Measurements from ENCODE around the gene PTBP3.
A peak's percentile ranks its signal among the peaks of the same experiment; 100 is the strongest.
"Not testable (repeated sequence)": the region's sequence is repeated elsewhere in the genome, so short reads cannot be mapped to it uniquely, and the experiment has no call there.

The PTBP3 gene

GRCh38 chr9:112194969-112195431, 138.4 kb downstream of the PTBP3 start:
- no peak for DNase-seq

- no peak for DNase-seq
Observed at GRCh38 chr9:112193572-112194288, 139.7 kb downstream of the PTBP3 start.

GRCh38 chr9:112190320-112190719, 143.1 kb downstream of the PTBP3 start:
- not testable (repeated sequence) for DNase-seq

- no peak for DNase-seq
Observed at GRCh38 chr9:112188884-112189283, 144.5 kb downstream of the PTBP3 start.

GRCh38 chr9:112187404-112187803, 146.0 kb downstream of the PTBP3 start:
- no peak for DNase-seq

- no peak for DNase-seq
Observed at GRCh38 chr9:112186695-112187094, 146.7 kb downstream of the PTBP3 start.

GRCh38 chr9:112184946-112185345, 148.5 kb downstream of the PTBP3 start:
- no peak for DNase-seq

- DNase-seq = no peak
Observed at GRCh38 chr9:112184221-112184620, 149.2 kb downstream of the PTBP3 start.

- DNase-seq = peak; percentile 31
Observed at GRCh38 chr9:112180387-112180881, 153.0 kb downstream of the PTBP3 start.

- DNase-seq = no peak
Observed at GRCh38 chr9:112179816-112180215, 153.6 kb downstream of the PTBP3 start.

GRCh38 chr9:112176524-112176923, 156.9 kb downstream of the PTBP3 start:
- DNase-seq = no peak

GRCh38 chr9:112175796-112176315, 157.6 kb downstream of the PTBP3 start:
- no peak for DNase-seq

- peak; percentile 26 for DNase-seq
Observed at GRCh38 chr9:112174965-112175795, 158.2 kb downstream of the PTBP3 start, which contains the start of gene SUSD1. Gene SUSD1, minus strand, starts transcription at chr9:112175297. Its CDS starts 62 bp downstream, at chr9:112175235.

- peak; percentile 70 for DNase-seq
Observed at GRCh38 chr9:112174222-112174964, 159.0 kb downstream of the PTBP3 start.

- DNase-seq = no peak
Observed at GRCh38 chr9:112173489-112174221, 159.8 kb downstream of the PTBP3 start.

GRCh38 chr9:112170968-112171367, 162.5 kb downstream of the PTBP3 start:
- DNase-seq = no peak

- no peak for DNase-seq
Observed at GRCh38 chr9:112170235-112170634, 163.2 kb downstream of the PTBP3 start.

GRCh38 chr9:112169368-112169767, 164.1 kb downstream of the PTBP3 start:
- no peak for DNase-seq

GRCh38 chr9:112168197-112168596, 165.2 kb downstream of the PTBP3 start:
- DNase-seq = no peak
